Sciatic nerve (tissue), 2 donors: ENCODE measurements around the gene P2RY14. TPM values are rescaled to one million over a fixed set of nuclear protein-coding genes. Genes with fewer than 3 reads are reported as not detected.

Source experiments
- ATAC-seq: fragments of 200-7000 bp; cut with Tn5 transposase; one replicate; pipeline ENCODE4 v1.9.1; 2020; ENCODE audit warnings: mild to moderate bottlenecking, moderate library complexity
- DNase-seq: peaks from one replicate; pipeline ENCODE4 v3.0.0-alpha.2; 2020; ENCODE audit warnings: low spot score
- intact Hi-C: fragments of 100-400 bp; cut with DNase I; formaldehyde crosslinking; loops from one replicate; pipeline ENCODE4 v1.14.2; 2022
- total RNA-seq: library from RNA; stranded (reverse); fragmentation: NEBNext Ultra II Directional; extraction: Animal tissue kit (Norgen Biotek cat#: 25700); gene quantifications from one replicate; pipeline ENCODE4 v1.2.1, GENCODE V29; 2021
- donor health status: DM: no; HTN: no; CAD: no.
- donor health status: DM: no; HTN: no; CAD: no.

Gene P2RY14
- total RNA-seq, 1 donor from 2014 or later = 8.9 TPM

DNA sequence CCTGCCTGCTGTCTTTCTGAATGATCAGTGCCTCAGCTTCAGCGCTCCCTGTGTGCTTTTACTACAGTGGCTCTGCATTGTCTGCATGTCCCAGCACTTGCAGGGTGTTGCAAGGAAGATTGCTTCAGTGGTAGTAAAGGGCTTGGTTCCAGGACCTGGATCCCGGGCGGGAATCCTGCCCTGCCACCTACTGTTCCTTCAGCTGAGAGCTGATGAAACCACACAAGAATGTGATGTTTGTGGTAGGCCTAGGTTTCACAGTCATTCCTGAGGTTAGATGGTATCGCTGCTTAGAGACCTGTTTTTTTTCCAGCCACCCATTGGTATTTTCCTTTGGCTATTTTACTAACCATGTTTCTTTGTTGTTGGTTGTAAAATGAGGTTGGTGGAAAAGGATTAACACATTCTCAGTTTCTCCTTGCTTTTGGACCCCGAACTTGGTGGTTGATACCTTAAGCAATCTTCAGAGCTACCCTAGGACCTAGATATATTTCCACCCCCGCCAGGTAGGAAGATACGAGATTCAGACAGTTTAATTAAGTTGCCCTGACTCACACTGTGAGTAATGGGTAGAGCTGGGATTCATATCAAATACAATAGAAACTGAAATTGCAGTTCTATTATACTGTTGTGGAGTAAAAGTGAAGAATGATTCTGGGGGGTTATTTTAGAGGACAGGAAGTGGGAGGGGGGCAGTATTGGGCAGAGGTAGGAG lies 26.9 kb upstream of the P2RY14 start:
- DNase-seq (peak; percentile 64), ATAC-seq (peak; percentile 91)
- intact Hi-C loops = no loop called here

DNA sequence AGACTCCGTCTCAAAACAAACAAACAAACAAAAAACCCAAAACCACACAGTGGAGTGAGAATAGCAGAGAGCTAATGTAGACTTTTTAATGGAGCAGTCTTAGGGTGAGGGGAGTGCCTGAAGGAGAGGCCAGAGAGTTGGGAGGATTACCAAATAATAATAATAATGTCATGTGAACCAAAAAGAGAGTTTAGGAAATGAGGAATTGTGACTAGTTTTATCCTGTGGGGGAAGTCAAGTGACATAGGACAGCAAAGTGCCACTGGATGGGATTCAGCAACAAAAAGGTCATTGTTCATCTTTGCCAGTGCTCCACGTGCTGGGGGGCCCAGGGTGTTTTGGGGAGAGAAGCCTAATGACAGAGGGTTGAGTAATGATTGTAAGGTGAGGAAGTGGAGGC lies 25.4 kb upstream of the P2RY14 start:
- DNase-seq = no peak
- intact Hi-C loops = no loop called here
- ATAC-seq = no peak

DNA sequence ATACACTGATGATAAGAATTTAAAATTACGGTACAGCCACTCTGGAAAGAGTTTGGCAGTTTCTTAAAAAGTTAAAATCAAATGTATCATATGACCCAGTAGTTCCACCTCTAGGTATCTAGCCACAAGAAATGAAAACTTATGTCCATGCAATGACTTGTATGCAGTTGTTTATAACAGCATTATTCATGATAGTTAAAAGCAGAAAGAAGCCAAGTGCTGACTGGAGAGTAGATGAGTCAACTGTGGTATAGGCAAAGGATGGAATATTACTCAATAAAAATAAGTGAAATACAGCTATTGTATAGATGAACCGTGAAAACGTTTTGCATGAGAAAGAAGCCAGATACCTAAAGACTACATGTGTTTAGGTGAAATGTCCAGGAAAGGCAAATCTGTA lies 23.4 kb upstream of the P2RY14 start:
- intact Hi-C loops = no loop called here
- DNase-seq (no peak), ATAC-seq (no peak)

DNA sequence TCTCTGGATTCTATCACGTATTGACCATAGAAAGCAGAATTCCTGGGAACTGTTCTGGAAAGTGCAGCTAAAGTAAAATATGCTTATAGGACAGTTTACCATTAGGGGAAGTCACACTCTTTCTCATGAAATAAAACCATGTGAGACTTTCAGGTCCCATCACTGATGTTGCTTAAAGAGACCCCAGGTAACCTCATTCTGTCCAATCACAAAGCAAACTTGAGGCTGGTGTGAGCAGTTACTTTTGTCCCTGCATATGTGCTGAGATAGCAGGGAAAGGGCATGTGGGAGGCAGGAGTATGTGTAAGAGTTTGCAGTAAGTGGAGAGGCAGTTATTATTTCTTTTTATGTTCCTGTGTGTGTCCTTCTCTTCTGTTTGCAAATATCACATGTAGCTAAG lies 22.2 kb upstream of the P2RY14 start:
- no peak for DNase-seq
- ATAC-seq = no peak
- intact Hi-C loops = no loop called here

DNA sequence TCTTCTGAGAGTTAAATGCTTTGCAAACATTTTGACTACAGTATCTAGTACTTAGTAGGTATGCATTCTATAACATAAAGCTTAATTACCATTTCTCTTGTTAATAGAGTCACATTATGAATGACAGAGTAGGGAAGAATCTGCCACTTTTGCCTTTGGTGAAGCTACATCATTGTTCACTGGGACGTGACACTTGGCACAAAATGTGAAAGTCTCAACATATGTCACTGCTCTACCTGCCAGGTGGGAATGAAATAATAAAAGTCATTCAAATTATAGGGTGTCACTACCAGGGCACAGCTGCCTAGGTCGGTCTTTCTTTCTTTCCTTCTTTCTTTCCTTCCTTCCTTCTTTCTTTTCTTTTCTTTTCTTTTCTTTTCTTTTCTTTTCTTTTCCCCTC lies 20.7 kb upstream of the P2RY14 start:
- no peak for ATAC-seq
- intact Hi-C loops = no loop called here

DNA sequence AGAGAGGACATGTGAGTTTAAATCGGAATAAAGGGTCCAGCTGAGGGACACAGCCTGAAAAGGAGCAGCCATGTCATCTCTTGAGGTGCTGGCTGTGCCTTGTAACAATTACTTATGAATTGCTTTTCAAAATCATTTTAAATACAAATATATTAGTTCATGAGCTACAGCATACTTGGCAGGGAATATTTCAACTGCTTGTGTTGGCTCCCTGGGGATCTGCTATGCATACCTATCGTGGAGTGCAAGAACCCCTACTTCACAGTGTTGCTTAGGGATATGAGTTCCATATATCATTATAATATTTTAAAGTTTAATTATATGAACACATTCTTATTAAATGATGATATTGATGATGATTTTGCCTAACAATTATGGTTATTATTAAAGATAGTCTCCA lies 19.1 kb upstream of the P2RY14 start:
- intact Hi-C loops = no loop called here
- no peak for ATAC-seq

More for the DNA sequence above, 20.7 kb upstream of the P2RY14 start:
- DNase-seq = no peak

DNA sequence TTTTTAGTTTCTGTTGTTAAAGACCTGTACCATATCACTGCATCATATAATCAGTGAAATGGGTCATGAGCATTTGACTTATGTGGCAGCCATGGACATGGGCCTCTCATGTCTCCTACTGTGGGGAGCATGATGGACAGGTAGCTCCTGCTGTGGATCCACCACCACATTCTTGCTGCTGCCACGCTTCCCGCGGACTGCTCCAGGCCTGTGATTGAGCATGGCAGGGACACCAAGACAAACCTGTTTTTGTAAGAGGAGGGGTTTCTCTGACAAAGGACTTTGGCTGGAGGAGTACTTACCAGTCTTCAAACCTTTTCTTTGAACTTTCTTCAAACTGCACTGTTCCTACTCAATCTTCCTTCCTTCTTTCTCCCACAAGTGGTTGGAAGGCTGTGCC lies 17.9 kb upstream of the P2RY14 start:
- DNase-seq = no peak
- no peak for ATAC-seq
- intact Hi-C loops = no loop called here

More for the DNA sequence above, 19.1 kb upstream of the P2RY14 start:
- DNase-seq = no peak

DNA sequence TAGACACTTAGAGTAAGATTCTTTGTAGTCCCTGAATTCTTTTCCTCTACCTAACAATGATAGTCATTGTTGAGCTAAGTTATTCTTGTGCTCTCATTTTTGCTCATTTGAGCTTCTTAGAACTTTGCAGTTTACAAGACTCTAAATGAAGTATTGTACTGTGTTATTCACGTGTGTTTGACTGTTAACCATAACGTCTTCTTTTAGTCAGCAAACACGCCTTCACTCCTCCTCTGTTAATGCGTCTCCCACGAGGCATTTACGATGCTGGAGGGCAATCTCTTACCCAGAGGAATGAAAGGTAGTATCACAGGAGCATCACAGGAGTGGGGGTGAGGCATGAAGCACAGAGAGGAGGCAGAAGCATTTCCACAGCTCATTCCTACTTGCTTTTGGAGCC lies 14.8 kb upstream of the P2RY14 start:
- no peak for DNase-seq
- intact Hi-C loops = no loop called here
- peak; percentile 30 for ATAC-seq

DNA sequence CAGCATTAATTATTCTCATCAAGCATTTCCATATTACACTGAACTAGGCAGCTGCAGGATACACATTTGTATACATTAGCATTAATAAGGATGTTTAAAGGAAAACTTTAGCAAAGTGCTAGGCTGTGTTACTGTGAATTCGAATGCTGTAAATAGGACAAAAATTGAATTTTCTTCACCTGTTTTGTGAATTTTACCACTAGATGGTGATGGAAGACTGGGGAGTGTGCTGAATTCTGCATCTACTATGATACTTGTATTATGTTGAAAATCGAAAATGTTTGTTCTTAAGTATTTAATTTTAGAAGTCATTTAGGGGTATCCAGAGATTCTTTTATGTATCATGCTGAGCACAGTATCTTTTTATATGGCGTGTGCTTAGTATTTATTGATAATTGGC lies 12.3 kb upstream of the P2RY14 start:
- DNase-seq (no peak), ATAC-seq (peak; percentile 28)
- intact Hi-C loops = no loop called here

DNA sequence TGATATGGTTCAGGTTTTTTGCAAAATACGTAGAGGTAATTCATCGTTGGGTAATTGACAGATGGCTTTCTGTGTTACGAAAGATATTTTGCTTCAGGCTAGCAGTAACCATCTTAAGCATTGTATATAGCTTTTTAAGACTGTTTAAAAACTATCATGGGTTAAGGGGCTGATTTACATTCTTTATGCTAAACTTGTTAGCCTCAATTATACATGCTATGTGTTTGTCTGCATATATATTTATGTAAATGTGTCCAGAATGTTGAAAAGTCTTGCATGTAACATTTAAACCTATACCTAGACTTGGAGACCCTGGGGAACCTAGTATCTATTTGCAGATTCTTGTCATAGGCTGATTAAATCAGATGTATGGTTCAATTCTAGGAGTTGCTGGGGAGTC lies 11.1 kb upstream of the P2RY14 start:
- DNase-seq (no peak), ATAC-seq (no peak)
- intact Hi-C loops = loop anchor here (10.0 kb wide), 1 partner anchor 65 kb away; no protein-coding TSS in a partner anchor

DNA sequence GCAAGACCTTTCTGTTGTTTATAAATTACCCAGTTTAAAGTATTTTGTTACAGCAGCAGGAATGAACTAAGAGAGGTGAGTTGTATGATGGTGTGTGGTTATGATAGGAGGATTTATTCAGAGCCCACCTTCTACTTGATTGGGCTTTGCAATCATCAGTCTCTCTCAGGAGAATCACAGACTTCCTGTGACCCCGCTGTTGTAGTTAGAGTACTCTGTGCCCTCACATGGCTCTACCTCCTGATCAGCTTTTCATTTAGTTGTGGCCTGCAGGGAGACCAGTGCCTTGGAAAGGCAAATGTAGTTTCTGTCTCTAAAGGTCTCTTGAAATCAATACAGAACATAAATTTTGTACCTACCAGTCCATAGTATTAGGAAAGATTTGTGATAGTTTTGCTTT lies 7.6 kb upstream of the P2RY14 start:
- intact Hi-C loops = loop anchor here (10.0 kb wide), 1 partner anchor 61 kb away; no protein-coding TSS in a partner anchor
- DNase-seq (no peak), ATAC-seq (no peak)

DNA sequence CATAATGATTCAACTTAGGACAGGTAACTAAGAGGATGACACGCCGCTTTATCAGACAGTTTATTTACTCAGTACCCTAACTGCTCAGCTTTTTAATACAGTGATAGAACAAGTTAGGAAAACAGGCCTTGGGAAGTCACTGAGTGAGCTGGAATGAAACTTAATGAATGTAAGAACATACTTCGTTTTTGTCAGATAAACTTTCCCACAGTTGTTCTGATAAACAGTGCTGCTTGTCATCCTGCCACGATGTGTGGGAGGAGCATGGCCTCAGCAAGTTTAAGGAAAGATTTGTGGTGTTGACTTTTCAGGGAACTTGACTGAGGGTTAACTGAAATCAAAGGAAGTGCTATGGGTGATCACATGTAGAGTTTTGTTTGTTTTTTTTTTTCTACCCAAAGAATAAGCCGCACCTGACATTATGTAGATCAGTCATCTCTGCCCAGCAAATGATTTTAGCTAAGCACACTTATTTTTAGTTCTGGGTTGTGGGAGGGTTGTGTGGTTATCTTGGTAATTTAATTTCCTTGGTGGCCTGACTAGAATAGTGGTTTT lies 5.6 kb upstream of the P2RY14 start:
- no peak for DNase-seq
- intact Hi-C loops = loop anchor here (10.0 kb wide), 1 partner anchor 59 kb away; no protein-coding TSS in a partner anchor
- ATAC-seq = peak; percentile 35

DNA sequence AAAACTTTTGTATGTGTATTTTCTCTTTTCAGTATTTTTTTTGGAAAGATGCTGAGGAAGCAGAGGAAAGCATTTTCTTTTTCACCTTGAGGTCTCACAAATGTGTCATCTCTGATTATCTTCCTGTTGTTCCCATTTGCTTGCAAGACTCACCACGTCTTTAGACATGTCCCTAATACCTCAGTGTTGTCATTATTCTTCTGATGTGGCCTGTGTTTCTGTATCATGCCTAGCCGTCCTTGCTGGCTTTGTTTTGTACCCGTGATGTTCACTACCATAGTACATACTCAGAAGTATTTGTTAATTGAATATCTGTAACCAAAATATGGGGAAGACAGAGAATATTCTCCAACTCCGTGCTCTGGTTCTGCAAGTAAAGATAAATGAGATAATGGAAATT lies 5.0 kb upstream of the P2RY14 start:
- DNase-seq (no peak), ATAC-seq (no peak)

DNA sequence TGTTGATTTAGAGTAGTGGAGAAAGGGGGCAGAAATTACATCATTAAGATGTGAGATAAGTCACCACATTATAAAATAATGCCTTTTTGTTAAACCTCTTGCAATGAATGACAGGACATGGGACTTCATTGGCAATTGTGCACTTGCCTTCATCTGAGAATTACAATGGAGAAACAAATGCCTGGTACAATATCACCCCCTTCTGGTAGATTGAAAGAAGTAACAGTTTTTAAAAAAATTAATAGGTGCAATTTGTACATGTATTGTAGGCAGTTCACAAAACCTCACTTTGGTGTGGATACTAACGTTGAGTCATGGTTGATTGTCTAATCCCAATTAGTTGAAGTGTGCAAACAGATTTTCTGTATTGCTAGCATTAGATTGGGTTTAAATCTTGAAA lies 4.6 kb upstream of the P2RY14 start:
- DNase-seq (no peak), ATAC-seq (peak; percentile 74)
- intact Hi-C loops = loop anchor here (10.0 kb wide), 1 partner anchor 58 kb away; no protein-coding TSS in a partner anchor

More for the DNA sequence above, 5.0 kb upstream of the P2RY14 start:
- intact Hi-C loops = loop anchor here (10.0 kb wide), 1 partner anchor 59 kb away; no protein-coding TSS in a partner anchor

DNA sequence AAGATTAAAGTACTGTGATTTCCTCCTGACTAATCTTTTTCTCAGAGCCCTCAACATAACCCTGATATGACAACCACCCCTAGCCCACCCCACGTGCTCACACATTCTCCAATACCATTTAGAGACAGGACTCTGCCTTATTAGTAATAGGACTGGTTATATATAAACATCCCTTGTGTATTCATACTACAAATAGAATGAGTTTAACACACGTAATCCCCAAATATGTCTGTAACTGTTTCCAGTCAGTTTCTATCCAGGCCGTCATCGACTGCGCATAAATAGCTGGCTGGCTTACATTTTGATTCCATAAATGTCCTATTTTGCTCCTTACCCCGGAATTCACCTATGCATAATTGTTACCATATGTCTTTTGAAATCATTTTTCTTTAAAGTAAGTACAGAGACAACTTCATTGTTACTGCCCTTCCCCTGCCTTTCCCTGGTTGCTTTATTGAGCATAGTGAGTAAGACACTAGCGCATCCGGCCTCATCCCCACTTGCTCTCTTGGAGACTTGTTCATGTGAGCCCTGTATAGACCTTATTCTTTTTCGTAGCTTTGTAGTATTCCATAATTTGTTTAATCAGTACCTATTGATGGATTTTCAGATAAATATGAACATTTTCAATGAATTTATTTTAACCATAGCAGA lies 3.5 kb upstream of the P2RY14 start:
- no peak for ATAC-seq
- no peak for DNase-seq
- intact Hi-C loops = loop anchor here (10.0 kb wide), 1 partner anchor 57 kb away; no protein-coding TSS in a partner anchor

DNA sequence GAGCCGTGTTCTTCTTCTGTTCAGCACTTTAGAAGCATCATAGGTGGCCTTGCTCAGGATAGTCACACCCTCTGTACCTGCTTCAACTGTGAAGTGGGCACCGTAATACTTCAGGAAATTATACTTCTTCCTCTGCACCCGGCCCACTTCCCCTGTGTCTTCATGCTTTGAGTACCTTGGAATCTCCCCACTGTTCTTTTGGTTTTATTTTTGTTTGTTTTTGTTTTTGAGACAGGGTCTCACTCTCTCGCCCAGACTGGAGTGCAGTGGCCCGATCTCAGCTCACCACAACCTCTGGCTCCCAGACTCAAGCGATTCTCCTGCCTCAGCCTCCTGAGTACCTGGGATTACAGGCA lies 1.7 kb downstream of the P2RY14 start:
- DNase-seq = no peak
- intact Hi-C loops = loop anchor here (10.0 kb wide), 1 partner anchor 102 kb away; no protein-coding TSS in a partner anchor
- ATAC-seq = peak; percentile 20

DNA sequence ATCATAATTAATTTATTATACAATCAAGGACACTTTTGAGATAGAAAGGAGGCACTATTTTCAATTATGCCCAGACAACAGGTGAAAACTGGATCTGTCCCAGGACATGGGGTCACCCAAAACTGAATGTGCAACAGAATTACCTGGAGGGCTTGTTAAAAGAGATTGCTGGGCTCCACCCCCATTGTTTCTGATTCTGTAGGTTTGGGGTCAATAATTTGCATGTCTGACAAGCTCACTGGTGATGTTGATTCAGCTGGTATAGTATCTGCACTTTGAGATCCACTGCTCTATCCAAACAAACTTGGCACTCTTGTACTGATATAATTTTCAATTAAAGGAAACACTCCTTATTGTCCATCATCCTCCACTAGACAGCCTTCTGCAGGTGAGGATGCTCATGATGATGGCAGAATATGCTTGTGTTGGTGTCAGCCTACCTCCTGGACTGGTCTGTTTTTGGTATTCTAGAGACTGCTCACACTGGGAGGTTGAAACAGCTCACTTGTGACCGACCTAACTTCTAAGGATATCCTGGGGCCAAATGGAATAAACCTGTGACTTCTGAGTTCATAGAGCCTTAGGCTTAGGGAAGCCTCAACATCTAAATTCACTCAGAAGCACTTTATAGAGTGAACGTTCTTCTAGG lies 2.2 kb downstream of the P2RY14 start:
- ATAC-seq (peak; percentile 37), DNase-seq (no peak)
- intact Hi-C loops = loop anchor here (10.0 kb wide), 1 partner anchor 101 kb away; no protein-coding TSS in a partner anchor

DNA sequence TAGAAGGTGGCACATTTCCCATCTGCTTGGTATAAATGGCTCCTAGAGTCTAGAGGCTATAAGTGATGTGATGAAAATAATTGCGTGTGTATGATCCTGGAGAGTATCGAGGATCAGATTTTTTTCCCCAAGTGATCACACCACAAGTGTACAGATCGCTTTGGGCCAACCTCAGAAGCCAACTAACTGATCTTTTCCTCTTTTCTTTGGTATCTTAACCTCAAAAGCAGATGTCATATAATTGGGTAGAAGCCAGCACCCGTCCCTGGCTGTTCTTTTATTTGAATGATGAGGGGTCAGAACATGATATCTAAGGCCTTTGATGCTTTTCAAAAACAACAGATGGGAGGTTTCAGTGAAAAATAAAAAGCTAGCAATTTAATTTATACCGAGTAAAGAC lies 3.3 kb downstream of the P2RY14 start:
- intact Hi-C loops = loop anchor here (10.0 kb wide), 1 partner anchor 100 kb away; no protein-coding TSS in a partner anchor
- ATAC-seq (no peak), DNase-seq (no peak)

DNA sequence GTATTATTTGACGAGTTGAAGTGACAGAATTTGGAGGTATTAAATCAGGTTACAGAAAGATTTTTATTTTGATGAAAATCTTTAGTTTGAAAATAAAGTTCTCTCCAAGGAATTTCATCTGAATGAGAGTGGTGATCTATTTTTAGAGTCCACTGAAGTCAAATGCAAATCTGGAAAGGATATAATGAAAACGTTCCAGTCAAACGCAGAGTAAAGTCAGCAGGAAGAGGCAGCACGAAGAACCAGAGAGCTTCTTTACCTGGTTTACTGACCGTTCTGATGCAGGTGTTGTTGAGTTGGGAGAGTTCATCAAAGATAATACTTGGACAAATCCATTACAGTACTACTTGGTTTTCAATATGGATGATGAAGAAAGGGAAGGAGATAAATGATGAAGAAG lies 8.7 kb downstream of the P2RY14 start:
- DNase-seq = no peak
- intact Hi-C loops = loop anchor here (10.0 kb wide), 1 partner anchor 95 kb away; no protein-coding TSS in a partner anchor
- ATAC-seq = no peak
